ENCODE measurements around the gene YTHDC1.

The YTHDC1 gene

DNA sequence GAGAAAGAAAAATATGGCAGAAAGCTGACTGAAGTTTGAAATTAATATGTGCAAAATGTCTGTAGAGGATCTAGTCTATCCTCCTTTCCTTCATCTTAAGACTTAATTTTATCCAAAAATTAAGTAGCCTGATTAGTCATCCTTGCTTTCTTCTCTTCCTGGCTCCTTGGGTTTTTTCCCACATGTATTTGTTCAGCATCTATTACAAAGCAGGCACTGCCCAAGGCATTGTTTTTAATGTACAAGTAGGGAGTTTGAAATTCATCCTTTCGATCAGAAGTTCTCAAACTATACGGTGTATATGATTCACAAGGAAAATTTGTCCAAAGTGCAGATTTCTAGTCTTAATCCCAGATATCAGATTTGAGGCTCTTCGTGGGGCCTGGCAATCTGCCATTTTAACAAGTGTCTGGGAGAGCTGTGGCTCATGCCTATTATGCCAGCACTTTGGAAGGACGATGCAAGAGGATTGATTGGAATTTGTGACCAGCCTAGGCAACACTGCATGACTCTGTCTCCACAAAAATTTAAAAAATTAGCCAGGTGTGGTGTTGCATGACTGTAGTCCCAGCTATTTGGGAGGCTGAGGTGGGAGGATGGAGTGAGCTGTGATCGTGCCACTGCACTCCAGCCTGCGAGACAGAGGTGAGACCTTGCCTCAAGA is 19.4 kb upstream of the YTHDC1 start:
- TF ChIP-seq, protein P1, sequence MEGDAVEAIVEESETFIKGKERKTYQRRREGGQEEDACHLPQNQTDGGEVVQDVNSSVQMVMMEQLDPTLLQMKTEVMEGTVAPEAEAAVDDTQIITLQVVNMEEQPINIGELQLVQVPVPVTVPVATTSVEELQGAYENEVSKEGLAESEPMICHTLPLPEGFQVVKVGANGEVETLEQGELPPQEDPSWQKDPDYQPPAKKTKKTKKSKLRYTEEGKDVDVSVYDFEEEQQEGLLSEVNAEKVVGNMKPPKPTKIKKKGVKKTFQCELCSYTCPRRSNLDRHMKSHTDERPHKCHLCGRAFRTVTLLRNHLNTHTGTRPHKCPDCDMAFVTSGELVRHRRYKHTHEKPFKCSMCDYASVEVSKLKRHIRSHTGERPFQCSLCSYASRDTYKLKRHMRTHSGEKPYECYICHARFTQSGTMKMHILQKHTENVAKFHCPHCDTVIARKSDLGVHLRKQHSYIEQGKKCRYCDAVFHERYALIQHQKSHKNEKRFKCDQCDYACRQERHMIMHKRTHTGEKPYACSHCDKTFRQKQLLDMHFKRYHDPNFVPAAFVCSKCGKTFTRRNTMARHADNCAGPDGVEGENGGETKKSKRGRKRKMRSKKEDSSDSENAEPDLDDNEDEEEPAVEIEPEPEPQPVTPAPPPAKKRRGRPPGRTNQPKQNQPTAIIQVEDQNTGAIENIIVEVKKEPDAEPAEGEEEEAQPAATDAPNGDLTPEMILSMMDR (IDR thresholded peaks at IDR 0.05; ENCODE audit: poor library complexity, severe bottlenecking), result no peak
- Histone ChIP-seq H3K27ac (ENCODE audit: poor library complexity, severe bottlenecking) (peak overlapping the region; percentile 99), H3K4me3 (ENCODE audit: severe bottlenecking) (no peak overlapping the region), H3K4me1 (ENCODE audit: insufficient read depth, poor library complexity, severe bottlenecking) (peaks cover 41% of the 10 kb centered on the region), H3K27me3 (ENCODE audit: insufficient read depth, poor library complexity, severe bottlenecking) (no peaks in the 10 kb centered on the region), H3K36me3 (ENCODE audit: low read depth) (no peaks in the 10 kb centered on the region), H3K9me3 (ENCODE audit: severe bottlenecking) (no peaks in the 10 kb centered on the region)
- DNase-seq (ENCODE audit: low spot score), result peak; percentile 87
- ATAC-seq (ENCODE audit: low read depth), result peak; percentile 94

DNA sequence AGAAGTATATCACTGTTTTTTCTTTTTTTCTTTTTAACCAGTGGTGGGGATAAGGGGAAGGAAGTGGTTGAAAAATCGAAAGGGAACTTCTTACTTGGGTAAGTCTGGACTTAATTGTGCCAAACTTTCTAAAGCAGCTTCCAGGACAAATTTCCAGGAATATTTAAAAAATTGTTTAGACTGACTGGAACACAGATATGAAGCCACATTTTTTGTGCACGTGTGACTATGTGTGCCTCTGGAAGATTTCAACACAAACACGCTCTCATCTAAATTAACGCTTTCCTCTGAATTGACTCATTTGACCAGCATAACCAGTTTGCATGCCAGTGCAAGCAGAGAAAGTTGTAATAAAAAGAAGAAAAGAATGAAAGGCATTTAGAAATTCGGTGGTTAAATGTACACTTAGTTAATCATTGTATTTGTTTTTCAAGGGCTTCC is 18.8 kb upstream of the YTHDC1 start:
- H3K27me3 ChIP-seq (ENCODE audit: insufficient read depth, poor library complexity, severe bottlenecking), result no peaks in the 10 kb centered on the region
- H3K27ac ChIP-seq (ENCODE audit: poor library complexity, severe bottlenecking), result peak overlapping the region; percentile 99
- DNase-seq (ENCODE audit: low spot score) (no peak), ATAC-seq (ENCODE audit: low read depth) (peak; percentile 44)
- peaks cover 41% of the 10 kb centered on the region for H3K4me1 ChIP-seq (ENCODE audit: insufficient read depth, poor library complexity, severe bottlenecking)
- H3K36me3 ChIP-seq (ENCODE audit: low read depth), result no peaks in the 10 kb centered on the region
- TF ChIP-seq, protein P1 (IDR thresholded peaks at IDR 0.05; ENCODE audit: poor library complexity, severe bottlenecking), result no peak
- no peak overlapping the region for H3K4me3 ChIP-seq (ENCODE audit: severe bottlenecking)
- no peaks in the 10 kb centered on the region for H3K9me3 ChIP-seq (ENCODE audit: severe bottlenecking)

DNA sequence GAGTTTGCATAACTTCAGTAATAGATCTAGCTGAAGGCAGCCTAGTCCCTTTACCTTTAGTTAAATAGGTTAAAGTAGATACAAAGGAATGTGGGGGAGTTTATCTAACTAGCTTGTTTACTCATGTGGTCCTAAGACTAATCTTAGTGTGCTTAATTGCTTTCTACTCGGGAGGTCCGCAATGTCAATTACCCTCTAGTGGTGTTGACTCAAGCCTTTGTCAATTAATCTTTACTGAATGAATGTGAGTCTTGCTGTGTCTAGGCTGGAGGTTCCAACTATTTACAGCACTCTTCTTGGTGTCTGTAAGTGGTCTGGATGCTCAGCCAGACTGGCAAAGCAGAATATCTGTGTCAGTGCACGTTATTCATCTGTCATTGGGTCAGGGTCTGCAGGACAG is 17.9 kb upstream of the YTHDC1 start:
- DNase-seq (ENCODE audit: low spot score) (no peak), ATAC-seq (ENCODE audit: low read depth) (no peak)
- Histone ChIP-seq H3K27me3 (ENCODE audit: insufficient read depth, poor library complexity, severe bottlenecking) (no peaks in the 10 kb centered on the region), H3K36me3 (ENCODE audit: low read depth) (no peaks in the 10 kb centered on the region), H3K4me1 (ENCODE audit: insufficient read depth, poor library complexity, severe bottlenecking) (peaks cover 39% of the 10 kb centered on the region), H3K9me3 (ENCODE audit: severe bottlenecking) (no peaks in the 10 kb centered on the region), H3K27ac (ENCODE audit: poor library complexity, severe bottlenecking) (peak overlapping the region; percentile 99), H3K4me3 (ENCODE audit: severe bottlenecking) (no peak overlapping the region)
- TF ChIP-seq, protein P1 (IDR thresholded peaks at IDR 0.05; ENCODE audit: poor library complexity, severe bottlenecking), result no peak

DNA sequence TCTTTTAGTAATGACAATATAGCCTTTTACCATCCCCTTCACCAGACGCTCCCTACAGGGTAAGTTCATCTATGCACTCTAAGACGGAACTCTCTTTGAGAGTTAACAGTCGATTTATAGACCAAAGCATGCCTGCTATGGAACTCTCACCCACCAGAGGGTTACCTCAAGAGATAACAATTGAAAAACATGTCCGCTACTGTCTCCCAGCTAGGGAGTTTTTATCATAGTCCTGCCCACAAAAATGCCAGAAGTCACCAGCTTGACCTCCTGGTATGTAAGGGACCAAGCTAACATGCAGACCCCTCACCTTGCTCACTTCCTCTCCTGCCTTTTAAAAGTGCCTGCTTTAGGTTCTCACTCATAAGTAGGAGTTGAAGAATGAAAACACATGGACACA is 16.7 kb upstream of the YTHDC1 start:
- Histone ChIP-seq H3K4me1 (ENCODE audit: insufficient read depth, poor library complexity, severe bottlenecking) (peaks cover 37% of the 10 kb centered on the region), H3K27ac (ENCODE audit: poor library complexity, severe bottlenecking) (peak overlapping the region; percentile 99), H3K27me3 (ENCODE audit: insufficient read depth, poor library complexity, severe bottlenecking) (no peaks in the 10 kb centered on the region), H3K4me3 (ENCODE audit: severe bottlenecking) (no peak overlapping the region), H3K36me3 (ENCODE audit: low read depth) (no peaks in the 10 kb centered on the region), H3K9me3 (ENCODE audit: severe bottlenecking) (no peaks in the 10 kb centered on the region)
- no peak for DNase-seq (ENCODE audit: low spot score)
- TF ChIP-seq, protein P1 (IDR thresholded peaks at IDR 0.05; ENCODE audit: poor library complexity, severe bottlenecking), result no peak
- no peak for ATAC-seq (ENCODE audit: low read depth)

DNA sequence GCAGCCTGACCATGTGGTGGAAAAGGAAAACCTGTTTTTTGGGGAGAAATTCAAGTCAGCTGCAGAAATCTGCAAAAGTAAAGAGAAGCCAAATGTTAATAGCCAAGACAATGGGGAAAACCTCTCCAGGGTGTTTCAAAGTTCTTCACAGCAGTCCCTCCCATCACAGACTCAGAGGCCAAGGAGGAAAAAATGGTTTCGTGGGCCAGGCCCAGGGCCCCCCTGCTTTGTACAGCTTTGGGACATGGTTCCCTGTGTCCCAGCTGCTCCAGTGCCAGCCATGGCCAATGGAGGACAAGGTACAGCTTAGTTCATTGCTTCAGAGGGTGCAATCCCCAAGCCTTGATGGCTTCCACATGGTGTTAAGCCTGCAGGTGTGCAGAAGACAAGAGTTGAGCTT is 15.2 kb upstream of the YTHDC1 start:
- DNase-seq (ENCODE audit: low spot score) (no peak), ATAC-seq (ENCODE audit: low read depth) (no peak)
- Histone ChIP-seq H3K4me1 (ENCODE audit: insufficient read depth, poor library complexity, severe bottlenecking) (peaks cover 46% of the 10 kb centered on the region), H3K27ac (ENCODE audit: poor library complexity, severe bottlenecking) (no peak overlapping the region), H3K9me3 (ENCODE audit: severe bottlenecking) (no peaks in the 10 kb centered on the region), H3K27me3 (ENCODE audit: insufficient read depth, poor library complexity, severe bottlenecking) (no peaks in the 10 kb centered on the region), H3K36me3 (ENCODE audit: low read depth) (no peaks in the 10 kb centered on the region), H3K4me3 (ENCODE audit: severe bottlenecking) (no peak overlapping the region)
- TF ChIP-seq, protein P1 (IDR thresholded peaks at IDR 0.05; ENCODE audit: poor library complexity, severe bottlenecking), result no peak

Data from RWPE2 (cell line).